Measurements from ENCODE around the gene AHDC1.
A peak's percentile ranks its signal among the peaks of the same experiment; 100 is the strongest.
"Not testable (repeated sequence)": the region's sequence is repeated elsewhere in the genome, so short reads cannot be mapped to it uniquely, and the experiment has no call there.

AHDC1 gene

DNA sequence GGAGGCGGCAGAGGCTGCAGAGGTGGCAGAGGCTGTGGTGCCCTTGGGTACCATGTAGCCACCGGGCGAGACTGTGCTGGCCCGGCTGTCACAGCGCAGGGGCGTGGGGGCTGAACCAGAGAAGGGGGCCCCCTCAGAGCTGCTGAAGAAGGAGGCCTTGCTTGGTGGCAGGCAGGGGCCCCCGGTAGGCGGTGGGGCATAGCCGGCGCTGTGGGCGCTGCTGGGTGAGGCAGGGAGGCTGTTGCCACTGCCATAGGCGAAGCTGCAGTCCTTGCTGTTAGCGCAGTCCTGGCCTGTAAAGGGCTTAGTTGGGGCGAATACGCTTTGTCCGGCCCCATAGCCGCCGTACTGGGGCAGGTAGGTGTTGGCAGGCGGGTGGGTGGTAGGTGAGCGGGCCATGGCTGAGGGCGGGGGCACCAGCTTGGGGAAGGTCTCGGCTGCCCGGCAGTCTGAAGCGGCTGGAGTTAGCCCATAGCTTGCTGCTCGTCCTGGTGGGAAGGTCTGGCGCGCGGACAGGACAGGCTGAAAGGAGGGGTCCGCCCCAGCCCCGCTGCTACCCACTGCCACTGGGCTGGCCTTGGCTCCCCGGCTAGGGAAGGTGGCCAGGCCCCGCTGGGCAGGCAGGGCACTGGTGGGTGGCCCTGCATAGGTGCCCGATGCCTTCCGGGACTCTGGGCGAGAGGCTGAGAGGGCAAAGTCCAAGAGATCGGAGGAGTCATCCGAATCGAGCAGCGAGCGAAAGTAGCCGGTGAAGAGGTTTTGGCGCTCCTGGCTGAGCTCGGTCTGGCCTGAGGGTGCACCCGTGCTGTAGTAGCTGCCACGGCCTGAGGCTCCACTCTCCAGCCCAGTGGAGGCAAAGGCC, 54.9 kb downstream of the AHDC1 start:
- DNase-seq: peak; percentile 96

GRCh38 chr1:27548136-27548853, 55.6 kb downstream of the AHDC1 start:
- no peak for DNase-seq

GRCh38 chr1:27547220-27548116, 56.5 kb downstream of the AHDC1 start:
- no peak for DNase-seq

GRCh38 chr1:27545876-27546275, 58.1 kb downstream of the AHDC1 start:
- DNase-seq: no peak

GRCh38 chr1:27545271-27545670, 58.7 kb downstream of the AHDC1 start:
- DNase-seq: no peak

- DNase-seq: no peak
Observed at GRCh38 chr1:27544834-27545233, 59.1 kb downstream of the AHDC1 start.

DNA sequence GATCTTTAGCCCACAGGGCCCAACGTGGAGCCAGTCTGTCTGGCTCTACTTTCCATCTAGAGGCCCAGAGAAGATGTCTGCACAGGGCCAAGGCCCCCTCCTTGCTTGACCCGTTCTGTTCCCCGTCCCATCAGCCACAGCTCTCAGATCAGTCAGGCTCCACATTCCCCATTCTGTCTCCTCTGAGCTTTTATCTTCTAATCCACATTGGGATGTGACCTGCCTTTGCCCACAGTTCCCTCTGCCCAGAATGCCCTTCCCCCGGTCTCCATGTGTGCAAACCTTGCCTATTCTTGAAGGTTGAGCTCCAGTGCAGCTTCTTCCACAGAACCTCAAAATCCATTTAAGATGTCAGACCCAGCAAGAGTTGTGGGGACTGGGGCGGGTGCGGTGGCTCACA, 60.7 kb downstream of the AHDC1 start:
- peak; percentile 60 for DNase-seq

DNA sequence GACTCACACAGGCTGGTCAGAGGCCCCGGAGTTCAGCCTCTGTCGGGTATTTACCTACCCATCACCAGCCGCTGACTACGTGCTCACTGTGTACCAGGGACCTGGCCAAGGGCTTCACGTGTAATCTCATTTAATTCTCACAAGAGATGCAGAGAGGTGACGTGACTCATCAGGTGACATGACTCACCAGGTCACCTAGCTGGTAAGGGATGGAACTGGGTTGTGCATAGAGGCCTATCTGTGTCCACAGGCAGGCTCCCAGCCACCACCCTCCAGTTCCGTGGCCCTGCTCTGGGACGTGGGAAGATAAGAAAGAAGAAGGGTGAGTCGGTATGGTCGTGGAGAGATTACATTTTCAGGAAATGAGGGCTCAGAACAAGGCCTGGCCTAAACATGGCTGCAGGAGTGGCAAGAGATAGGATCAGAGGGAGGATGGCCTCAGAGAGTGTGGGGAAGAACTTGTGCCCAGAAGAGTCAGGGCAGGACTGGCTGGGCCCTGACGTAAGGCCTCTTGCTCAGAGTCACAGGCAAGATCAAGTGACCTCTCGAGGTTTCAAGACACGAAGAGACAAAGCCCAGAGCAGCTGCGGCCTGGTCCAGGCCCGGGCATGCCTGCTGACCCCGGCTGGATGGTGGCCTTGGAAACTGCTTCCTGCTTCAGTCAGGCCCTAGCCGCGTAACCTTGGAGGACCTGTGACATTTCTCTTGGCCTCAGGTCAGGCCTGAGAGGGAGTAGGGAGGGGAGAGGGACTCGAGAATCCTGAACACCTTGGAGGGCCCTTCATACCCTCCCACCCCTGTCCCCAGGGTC, 61.3 kb downstream of the AHDC1 start:
- peak; percentile 100 for DNase-seq

- DNase-seq: peak; percentile 87
Observed at GRCh38 chr1:27539901-27540861, 63.8 kb downstream of the AHDC1 start.

DNA sequence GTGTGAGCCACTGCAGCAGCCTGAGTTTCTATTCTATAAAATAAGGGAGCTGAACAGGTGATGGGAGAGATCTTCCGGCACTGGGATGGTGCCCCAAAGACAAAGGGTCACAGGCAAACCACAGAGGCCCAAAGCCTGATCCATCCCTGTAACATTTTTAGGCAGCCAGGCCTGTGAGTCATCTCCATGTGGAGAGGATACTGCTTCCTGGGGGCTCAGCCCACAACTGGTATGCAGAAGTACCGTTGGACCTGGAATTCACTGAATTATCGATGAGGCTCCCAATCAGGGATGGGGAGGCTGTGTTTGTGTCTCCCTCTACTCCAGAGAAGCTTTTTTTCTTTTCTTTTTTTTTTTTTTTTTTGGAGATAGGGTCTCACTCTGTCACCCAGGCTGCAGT, 65.2 kb downstream of the AHDC1 start:
- DNase-seq: no peak

DNA sequence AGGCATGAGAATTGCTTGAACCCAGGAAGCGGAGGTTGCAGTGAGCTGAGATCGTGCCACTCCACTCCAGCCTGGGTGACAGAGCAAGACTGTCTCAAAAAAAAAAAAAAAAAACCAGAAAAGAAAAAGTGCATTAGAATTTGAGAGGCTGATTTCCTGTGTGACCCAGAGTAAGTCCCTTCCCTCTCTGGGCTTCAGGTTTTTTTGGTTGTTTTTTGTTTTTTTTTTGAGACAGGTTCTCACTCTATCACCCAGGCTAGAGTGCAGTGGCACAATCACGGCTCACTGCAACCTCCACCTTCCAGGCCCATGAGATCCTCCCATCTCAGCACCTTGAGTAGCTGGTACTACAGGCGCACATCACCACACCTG, 65.7 kb downstream of the AHDC1 start:
- DNase-seq: not testable (repeated sequence)

DNA sequence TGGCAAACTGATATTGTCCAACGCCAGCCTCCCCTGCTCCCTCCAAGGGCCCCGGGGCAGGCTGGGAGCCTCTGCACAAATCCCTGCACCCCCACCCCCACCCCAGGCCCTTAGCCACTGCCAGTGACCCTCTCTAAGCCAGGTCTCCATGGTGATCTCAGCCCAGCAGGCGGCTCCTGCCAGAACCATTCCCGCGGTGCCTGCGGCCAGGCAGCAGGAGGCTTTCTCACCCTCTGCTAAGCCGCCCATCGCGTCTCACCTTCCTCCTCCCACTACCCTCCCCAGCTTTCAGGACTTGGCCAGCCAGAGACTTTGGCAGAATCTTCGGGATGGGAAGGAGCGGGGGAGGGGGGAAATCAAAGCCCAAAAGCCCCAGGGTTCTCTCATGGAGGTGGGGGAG, 67.2 kb downstream of the AHDC1 start:
- peak; percentile 45 for DNase-seq

DNA sequence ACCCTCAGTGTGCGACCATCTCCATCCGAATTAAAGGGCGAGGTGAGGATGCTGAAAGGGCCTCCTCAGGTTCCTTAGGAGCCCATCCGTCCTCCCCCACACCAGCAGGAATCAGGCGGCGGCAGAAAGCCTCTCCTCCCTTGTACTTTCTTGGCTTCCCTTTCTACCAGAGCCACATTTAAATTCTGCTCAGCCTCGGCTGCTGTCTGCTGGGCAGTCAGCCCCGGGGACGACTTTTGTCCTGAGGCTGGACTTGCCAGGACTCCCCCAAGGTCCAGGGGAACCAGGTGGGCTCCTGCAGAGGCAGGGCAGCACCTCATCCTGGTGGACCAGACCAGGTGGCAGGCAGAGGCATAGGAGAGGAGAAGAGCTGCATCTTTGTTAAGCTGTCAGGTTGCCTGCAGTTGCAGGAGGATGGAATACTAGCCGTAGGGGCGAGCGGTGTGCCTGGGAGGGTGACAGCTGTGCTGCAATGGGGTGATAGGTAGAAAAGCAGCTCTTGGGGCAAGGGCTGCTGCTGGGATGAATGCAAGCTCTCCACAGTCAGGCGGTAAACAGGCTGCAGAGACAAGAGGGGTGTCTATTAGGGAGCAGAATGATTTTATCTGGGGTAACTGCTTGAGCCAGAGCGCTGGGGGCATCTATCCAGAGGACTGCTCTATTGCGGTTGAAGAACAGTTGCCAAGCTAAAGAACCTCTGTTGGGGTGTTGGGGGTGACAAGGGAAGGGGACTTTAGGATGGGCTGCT, 67.8 kb downstream of the AHDC1 start:
- DNase-seq: no peak

DNA sequence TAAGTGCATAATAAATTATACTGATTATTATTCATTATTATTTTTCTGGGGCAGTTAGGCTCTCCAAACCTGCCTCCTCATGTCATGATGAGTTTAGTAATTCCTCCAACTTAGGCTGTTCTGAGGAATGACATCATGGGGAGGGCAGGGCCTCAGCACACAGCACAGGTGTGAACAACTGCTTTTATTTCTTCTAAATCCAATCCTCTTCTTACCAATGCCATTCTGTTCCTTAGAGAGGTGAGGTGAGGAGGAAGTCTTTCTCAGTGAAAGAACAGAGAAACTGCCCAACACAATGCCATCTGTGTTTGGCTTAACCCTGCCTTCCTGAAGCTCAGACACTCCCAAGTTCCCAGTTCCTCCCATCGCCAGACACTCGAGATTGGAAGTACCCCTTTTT, 68.6 kb downstream of the AHDC1 start:
- no peak for DNase-seq

DNA sequence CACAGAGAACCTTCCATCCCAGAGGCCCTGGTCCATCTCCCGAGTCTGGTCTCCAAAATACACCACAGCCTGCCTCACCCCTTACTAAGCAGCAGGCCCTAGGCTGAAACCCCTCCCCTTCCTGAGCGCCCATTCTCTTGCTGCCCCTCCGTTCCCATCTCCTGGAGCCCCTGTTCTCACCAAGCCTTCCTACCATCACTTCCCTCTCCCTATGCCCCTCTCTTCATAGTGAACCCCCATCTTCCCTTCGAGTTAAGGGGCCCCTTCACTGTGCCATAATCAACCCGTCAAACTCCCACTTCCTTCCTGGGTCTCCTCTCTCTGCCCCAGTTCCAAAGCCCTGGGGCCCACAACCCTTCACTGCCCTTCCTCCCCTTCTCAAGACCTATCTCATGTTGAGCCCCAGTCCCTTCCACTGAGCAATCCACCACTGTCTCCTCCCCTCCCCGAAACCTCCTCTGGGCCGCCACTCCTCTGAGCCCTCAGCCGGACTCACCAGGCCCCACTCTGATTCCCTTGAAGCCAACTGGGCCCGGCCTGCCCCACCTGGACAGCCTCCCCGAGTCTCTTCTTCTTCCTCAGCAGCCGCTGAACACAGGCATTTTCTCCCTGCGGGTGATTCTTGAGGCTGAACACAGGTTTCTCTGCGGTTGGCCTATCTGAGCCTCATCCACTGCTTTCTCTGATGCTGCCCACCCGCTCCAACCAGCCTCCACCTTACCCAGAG, 71.8 kb downstream of the AHDC1 start:
- no peak for DNase-seq

DNA sequence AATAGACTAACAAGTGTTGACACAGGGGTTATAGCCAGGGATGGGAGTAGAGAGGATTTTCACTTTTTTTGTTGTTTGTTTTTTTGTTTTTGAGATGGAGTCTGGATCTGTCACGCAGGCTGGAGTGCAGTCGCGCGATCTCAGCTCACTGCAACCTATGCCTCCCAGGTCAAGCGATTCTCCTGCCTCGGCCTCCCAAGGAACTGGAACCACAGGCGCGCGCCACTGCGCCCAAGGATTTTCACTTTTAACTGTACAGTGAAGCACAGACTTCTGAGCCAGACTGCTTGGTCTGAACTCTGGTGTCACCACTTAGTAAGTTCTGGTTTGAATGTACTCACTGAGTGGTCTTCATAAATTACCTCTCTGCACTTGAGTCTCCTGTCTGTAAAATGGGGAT, 73.8 kb downstream of the AHDC1 start:
- DNase-seq: peak; percentile 53

DNA sequence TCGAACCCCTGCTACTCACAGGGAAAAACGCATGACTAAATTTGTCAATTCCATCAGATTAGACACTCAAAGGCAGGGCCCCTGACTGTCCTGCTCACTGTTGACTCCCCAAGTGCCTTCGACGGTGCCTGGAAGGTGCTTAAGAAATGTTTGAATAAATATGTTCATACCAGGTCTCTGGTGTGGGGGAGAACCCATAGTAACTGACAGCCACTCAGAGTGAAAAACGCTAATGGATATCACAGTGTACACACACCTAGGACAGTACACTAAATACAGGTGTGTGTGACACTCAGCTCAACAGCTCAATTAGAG, 74.3 kb downstream of the AHDC1 start:
- peak; percentile 59 for DNase-seq

- DNase-seq: peak; percentile 91
Observed at GRCh38 chr1:27528818-27529703, 74.9 kb downstream of the AHDC1 start.

Measured in DMS53 (cell line).